Stromal cell of bone marrow (primary cell): ENCODE measurements around the gene CSPG4.
A peak's percentile ranks its signal among the peaks of the same experiment; 100 is the strongest.
"Not testable (repeated sequence)": the region's sequence is repeated elsewhere in the genome, so short reads cannot be mapped to it uniquely, and the experiment has no call there.

Experiments used
- DNase-seq: peaks from one replicate; pipeline ENCODE4 v3.0.0-alpha.2; 2012; ENCODE audit warnings: low read depth

The CSPG4 gene, protein sequence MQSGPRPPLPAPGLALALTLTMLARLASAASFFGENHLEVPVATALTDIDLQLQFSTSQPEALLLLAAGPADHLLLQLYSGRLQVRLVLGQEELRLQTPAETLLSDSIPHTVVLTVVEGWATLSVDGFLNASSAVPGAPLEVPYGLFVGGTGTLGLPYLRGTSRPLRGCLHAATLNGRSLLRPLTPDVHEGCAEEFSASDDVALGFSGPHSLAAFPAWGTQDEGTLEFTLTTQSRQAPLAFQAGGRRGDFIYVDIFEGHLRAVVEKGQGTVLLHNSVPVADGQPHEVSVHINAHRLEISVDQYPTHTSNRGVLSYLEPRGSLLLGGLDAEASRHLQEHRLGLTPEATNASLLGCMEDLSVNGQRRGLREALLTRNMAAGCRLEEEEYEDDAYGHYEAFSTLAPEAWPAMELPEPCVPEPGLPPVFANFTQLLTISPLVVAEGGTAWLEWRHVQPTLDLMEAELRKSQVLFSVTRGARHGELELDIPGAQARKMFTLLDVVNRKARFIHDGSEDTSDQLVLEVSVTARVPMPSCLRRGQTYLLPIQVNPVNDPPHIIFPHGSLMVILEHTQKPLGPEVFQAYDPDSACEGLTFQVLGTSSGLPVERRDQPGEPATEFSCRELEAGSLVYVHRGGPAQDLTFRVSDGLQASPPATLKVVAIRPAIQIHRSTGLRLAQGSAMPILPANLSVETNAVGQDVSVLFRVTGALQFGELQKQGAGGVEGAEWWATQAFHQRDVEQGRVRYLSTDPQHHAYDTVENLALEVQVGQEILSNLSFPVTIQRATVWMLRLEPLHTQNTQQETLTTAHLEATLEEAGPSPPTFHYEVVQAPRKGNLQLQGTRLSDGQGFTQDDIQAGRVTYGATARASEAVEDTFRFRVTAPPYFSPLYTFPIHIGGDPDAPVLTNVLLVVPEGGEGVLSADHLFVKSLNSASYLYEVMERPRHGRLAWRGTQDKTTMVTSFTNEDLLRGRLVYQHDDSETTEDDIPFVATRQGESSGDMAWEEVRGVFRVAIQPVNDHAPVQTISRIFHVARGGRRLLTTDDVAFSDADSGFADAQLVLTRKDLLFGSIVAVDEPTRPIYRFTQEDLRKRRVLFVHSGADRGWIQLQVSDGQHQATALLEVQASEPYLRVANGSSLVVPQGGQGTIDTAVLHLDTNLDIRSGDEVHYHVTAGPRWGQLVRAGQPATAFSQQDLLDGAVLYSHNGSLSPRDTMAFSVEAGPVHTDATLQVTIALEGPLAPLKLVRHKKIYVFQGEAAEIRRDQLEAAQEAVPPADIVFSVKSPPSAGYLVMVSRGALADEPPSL (N-terminal part only)

GRCh38 chr15:75712668-75713337, at the start of gene CSPG4:
Gene CSPG4, minus strand, starts transcription at chr15:75712848. Its CDS starts 93 bp downstream, at chr15:75712755.
- peak; percentile 41 for DNase-seq

DNA sequence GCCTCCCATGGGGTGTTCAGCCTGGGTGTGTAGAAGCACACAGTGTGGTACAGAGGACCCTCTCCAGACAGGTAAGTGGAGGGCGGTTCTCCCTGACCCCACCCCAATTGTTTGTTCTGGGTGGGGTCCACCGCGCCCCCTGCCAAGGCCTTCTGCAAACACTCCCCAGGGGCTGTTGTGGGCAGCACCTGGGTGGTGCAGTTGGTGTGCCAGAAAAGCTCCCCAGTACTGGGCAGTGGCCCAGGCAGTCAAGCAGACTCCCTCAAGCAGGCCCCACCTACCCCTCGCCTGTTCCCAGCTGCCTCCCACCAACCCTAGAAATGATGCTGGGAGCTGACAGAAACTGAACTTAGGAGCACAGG, 49.7 kb upstream of the CSPG4 start:
- DNase-seq = not testable (repeated sequence)

GRCh38 chr15:75761446-75762356, 49.1 kb upstream of the CSPG4 start:
- no peak for DNase-seq

DNA sequence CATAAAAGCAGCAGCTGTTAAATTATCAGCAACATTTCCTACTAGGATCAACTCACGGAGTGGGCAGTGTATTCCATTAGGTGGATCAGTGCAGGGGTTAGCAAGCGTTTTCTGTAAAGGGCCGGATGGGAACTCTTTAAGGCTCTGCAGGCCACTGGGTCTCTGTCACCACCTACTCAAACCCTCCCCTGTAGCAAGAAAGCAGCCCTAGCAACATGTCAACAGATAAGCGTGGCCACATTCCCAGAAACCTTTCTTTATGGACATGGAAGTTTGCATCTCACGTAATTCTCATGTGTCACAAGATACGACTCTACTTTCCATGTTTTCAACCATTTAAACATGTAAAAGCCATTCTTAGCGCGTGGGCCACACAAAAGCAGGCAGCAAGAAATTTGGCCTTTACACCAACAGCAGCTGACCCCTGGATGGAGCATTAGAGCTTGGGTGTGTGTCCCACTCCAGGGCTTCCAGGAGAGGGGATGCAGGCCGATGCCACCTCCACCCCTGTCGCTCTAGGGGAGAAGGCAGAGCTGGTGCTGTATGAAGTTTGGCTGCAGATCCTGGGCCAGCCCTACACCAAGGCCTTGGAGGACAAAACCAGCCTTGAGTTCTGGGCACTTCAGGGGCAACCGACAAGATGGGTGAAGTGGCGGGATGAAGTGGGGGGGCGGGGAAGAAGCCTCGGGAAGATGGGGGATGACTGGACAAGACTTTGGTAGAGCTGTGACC, 48.2 kb upstream of the CSPG4 start:
- no peak for DNase-seq

- not testable (repeated sequence) for DNase-seq
Measured at GRCh38 chr15:75760131-75760520, 47.5 kb upstream of the CSPG4 start.

DNA sequence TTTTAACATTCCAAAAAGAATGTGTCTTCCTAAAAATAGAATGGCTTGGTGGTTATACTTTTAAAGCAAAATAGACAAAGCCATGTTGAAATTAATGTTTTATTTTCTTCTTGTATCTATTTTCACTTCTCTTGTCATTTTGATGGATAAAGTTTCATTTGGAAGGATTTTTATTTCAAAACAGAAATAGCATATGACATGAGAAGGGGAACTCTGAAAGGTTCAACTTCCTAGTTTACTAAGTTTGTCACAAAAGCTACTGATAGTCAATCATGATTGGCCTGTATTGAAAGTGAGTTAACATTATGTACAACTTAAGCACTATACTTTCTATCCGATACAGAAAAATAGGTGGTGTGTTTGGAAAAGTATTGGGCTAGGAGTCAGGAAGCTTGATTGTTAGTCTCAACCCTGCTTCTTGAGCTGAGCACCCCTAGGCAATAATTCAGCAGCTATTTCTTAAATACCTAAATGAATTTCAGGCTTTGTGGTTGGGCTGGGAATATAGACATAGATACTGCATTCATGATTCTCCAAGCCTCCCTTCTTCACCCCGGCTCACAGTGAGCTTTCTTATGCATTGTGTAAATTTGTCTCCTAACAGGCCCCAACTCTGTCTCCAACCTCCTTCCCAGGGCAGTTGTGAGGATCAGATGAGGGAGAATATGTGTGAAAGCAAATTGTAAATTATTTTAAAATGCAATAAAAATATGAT, 46.9 kb upstream of the CSPG4 start:
- no peak for DNase-seq

- DNase-seq = peak; percentile 73
Measured at GRCh38 chr15:75758071-75758872, 45.6 kb upstream of the CSPG4 start.

DNA sequence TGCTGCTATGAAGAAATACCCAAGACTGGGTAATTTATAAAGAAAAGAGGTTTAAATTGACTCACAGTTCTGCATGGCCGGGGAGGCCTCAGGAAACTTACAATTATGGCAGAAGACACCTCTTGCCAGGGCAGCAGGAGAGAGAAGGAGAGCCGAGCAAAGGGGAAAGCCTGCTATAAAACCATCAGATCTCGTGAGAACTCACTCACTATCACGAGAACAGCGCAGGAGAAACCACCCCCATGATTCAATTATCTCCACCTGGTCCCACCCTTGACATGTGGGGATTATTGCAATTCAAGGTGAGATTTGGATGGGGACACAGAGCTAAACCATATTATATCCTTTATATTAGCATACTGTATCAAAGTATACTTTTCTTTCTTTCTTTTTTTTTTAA, 42.2 kb upstream of the CSPG4 start:
- not testable (repeated sequence) for DNase-seq

DNA sequence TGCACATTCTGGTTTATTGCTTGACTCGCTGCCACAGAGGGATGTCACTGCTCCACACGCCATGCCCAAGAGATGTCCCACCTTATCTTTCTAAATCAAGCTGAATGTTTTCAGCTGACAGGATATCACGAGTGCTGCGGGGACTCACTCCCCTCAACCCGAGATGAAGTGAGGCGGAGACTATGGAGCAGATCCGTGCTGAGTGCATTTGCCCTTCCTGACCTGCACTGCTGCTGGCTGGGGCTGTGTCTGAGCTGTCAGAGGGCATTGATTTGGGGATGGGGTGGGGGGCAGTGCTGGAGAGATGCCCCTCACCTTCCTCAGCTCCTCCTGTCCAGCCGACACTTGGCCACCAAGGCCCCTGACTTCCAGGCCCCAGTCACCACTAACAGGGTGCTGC, 40.5 kb upstream of the CSPG4 start:
- DNase-seq = no peak

GRCh38 chr15:75751891-75752290, 39.2 kb upstream of the CSPG4 start:
- no peak for DNase-seq

- DNase-seq = no peak
Measured at GRCh38 chr15:75751116-75751875, 38.6 kb upstream of the CSPG4 start.

- no peak for DNase-seq
Measured at GRCh38 chr15:75750261-75751050, 37.8 kb upstream of the CSPG4 start.

DNA sequence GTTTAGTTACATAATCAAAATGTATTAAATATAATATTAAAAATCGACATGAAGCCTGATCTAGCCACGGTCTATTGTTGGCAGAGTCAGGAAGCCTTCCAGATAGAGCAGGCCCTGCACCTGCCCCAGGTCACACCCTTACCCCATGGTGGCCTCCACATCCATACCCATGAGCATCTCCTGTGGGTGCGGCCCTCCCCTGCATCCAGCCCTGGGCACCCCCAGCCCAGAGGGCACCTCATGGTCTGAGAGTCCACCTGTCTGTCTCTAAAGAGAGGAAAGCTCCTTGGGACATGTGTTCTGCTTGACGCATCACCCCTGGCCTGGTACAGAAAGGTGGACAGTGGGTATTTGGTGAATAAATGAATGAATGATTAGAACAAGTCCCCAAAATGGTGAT, 37.2 kb upstream of the CSPG4 start:
- no peak for DNase-seq

GRCh38 chr15:75748882-75749281, 36.2 kb upstream of the CSPG4 start:
- not testable (repeated sequence) for DNase-seq

- not testable (repeated sequence) for DNase-seq
Measured at GRCh38 chr15:75747121-75747520, 34.5 kb upstream of the CSPG4 start.

- no peak for DNase-seq
Measured at GRCh38 chr15:75745305-75745704, 32.7 kb upstream of the CSPG4 start.

DNA sequence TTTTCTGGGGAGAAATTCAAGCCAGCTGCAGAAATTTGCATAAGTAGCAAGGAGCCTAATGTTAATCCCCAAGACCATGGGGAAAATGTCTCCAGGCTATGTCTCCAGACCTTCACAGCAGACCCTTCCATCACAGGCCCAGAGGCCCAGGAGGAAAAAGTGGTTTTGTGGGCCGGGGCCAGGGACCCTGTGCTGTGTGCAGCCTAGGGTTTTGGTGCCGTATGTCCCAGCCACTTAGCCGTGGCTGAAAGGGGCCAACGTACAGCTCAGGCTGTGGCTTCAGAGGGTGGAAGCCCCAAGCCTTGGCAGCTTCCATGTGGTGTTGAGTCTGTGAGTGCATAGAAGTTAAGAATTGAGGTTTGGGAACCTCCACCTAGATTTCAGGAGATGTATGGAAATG, 29.7 kb upstream of the CSPG4 start:
- DNase-seq = not testable (repeated sequence)
